ENCODE results near the gene NAXD. TPM values are rescaled to one million over a fixed set of nuclear protein-coding genes. Genes with fewer than 3 reads are reported as not detected.

The NAXD gene
- total RNA-seq, 1 experiment from 2014 or later: 15.1 TPM

DNA sequence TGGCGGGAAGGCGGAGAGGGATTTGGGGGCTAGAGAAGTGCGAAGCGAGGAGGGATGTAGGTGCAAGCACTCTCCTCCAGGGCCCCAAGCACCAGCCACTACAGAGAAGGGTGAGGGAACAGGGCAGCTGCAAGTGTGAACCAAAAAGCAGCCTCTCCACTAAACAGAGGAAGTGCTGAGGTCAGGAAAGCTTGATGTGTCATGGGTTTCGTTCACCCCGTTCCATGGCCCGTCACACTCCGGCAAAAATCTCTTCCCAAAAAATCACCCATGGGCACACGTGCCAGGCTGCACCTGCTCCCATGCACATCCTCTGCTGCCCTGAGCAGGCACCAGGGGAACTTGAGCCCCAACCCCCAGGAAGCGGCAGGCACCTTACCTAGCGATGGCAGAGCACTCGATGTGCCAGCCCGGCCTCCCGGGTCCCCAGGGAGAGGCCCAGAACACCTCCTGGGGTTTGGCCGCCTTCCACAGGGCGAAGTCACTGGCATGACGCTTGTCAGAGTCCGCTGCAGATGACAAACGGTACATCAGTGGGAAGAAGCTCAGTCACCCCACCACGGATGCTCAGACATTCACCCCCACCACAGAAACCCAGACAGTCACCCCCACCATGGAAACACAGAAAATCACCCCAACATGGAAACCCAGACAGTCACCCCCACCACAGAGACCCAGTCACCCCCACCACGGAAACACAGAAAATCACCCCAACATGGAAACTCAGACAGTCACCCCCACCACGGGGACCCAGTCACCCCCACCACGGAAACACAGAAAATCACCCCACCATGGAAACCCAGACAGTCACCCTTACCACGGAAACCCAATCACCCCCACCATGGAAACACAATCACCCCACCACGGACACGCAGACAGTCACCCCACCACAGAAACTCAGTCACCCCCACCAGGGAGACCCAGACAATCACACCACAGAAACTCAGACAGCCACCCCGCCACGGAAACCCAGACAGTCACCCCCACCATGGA, 61.5 kb downstream of the NAXD start:
- Histone ChIP-seq H3K4me3 (ENCODE audit: low read depth in 2 of 2, low read length in 2 of 2) (no peak overlapping the region), H3K27me3 (ENCODE audit: control insufficient read depth, insufficient read depth, low read length) (no peaks in the 10 kb centered on the region), H3K4me1 (ENCODE audit: control insufficient read depth, insufficient read depth, low read length) (no peaks in the 10 kb centered on the region; the same call in 1 of the 2 replicates), H3K36me3 (ENCODE audit: control insufficient read depth, insufficient read depth, low read length) (no peaks in the 10 kb centered on the region), H3K27ac (ENCODE audit: low read length) (no peak overlapping the region), H3K9me3 (ENCODE audit: control insufficient read depth, insufficient read depth, low read depth, low read length) (no peaks in the 10 kb centered on the region)
- ATAC-seq (no peak), DNase-seq (ENCODE audit: low read depth, low spot score) (no peak)
- TF ChIP-seq, protein P1, sequence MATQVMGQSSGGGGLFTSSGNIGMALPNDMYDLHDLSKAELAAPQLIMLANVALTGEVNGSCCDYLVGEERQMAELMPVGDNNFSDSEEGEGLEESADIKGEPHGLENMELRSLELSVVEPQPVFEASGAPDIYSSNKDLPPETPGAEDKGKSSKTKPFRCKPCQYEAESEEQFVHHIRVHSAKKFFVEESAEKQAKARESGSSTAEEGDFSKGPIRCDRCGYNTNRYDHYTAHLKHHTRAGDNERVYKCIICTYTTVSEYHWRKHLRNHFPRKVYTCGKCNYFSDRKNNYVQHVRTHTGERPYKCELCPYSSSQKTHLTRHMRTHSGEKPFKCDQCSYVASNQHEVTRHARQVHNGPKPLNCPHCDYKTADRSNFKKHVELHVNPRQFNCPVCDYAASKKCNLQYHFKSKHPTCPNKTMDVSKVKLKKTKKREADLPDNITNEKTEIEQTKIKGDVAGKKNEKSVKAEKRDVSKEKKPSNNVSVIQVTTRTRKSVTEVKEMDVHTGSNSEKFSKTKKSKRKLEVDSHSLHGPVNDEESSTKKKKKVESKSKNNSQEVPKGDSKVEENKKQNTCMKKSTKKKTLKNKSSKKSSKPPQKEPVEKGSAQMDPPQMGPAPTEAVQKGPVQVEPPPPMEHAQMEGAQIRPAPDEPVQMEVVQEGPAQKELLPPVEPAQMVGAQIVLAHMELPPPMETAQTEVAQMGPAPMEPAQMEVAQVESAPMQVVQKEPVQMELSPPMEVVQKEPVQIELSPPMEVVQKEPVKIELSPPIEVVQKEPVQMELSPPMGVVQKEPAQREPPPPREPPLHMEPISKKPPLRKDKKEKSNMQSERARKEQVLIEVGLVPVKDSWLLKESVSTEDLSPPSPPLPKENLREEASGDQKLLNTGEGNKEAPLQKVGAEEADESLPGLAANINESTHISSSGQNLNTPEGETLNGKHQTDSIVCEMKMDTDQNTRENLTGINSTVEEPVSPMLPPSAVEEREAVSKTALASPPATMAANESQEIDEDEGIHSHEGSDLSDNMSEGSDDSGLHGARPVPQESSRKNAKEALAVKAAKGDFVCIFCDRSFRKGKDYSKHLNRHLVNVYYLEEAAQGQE (IDR thresholded peaks at IDR 0.05; ENCODE audit: insufficient read depth in 1 of 2, low read depth in 2 of 2, low read length in 1 of 2): no peak
- intact Hi-C loops (cut with micrococcal nuclease; ENCODE audit: unreplicated experiment) (no loop called here), in situ Hi-C loops (cut with HindIII; ENCODE audit: low pct_unique_long_range_greater_than_20kb, low sequenced_read_pairs) (no loop called here)
- ChIA-PET CTCF (no interaction called here), POLR2A (no interaction called here)
- BruUV-seq (replicated peaks): no TSS peak

DNA sequence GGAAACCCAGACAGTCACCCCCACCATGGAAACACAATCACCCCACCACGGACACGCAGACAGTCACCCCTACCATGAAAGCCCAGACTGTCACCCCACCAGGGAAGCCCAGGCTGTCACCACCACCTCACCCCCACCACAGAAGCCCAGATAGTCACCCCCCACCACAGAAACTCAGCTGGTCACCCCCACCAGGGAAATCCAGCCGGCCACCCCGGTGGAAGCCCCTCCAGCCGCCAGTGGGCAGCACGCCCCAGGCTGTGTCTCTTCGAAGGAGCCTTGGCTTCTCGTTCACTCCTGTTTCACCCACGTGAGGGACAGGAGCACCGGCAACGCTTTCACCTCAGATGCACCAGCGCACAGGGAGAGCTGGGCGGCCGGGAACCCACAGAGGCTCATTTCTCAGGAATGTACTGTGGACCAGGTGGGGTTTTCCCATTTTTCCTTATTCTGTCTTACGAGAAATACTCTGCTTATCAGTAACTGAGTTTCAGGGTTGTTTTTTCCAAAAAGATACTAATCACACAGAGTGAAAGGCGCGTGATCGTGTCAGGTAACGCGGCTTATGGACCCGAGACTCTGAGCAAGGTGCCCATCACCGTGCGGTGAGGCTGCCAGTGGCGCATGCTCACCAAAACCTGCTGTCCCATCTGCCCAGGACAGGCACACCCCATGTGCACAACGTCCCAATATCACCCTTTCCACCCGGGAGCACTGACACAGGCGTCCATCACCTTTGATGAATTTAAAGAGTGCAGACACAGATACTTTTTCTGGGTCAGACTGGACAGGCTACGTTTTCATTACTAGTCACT, 62.6 kb downstream of the NAXD start:
- ATAC-seq: no peak
- in situ Hi-C loops (cut with HindIII; ENCODE audit: low pct_unique_long_range_greater_than_20kb, low sequenced_read_pairs): no loop called here
- no TSS peak for BruUV-seq (replicated peaks)

More for the DNA sequence above, 62.6 kb downstream of the NAXD start:
- H3K4me1 ChIP-seq (ENCODE audit: control insufficient read depth, insufficient read depth, low read length): no peaks in the 10 kb centered on the region; the same call in 1 of the 2 replicates
- ChIA-PET POLR2A (no interaction called here), CTCF (no interaction called here)
- no peak for DNase-seq (ENCODE audit: low read depth, low spot score)
- H3K4me3 ChIP-seq (ENCODE audit: low read depth in 2 of 2, low read length in 2 of 2): no peak overlapping the region
- H3K27me3 ChIP-seq (ENCODE audit: control insufficient read depth, insufficient read depth, low read length): no peaks in the 10 kb centered on the region
- no peak overlapping the region for H3K27ac ChIP-seq (ENCODE audit: low read length)
- intact Hi-C loops (cut with micrococcal nuclease; ENCODE audit: unreplicated experiment): no loop called here
- H3K9me3 ChIP-seq (ENCODE audit: control insufficient read depth, insufficient read depth, low read depth, low read length): no peaks in the 10 kb centered on the region
- no peaks in the 10 kb centered on the region for H3K36me3 ChIP-seq (ENCODE audit: control insufficient read depth, insufficient read depth, low read length)
- no peak for TF ChIP-seq SIN3A (IDR thresholded peaks at IDR 0.05; ENCODE audit: borderline replicate concordance, insufficient read depth, low read depth, low read length)
- TF ChIP-seq, protein P1 (IDR thresholded peaks at IDR 0.05; ENCODE audit: insufficient read depth in 1 of 2, low read depth in 2 of 2, low read length in 1 of 2): no peak
- no peak for TF ChIP-seq POLR2AphosphoS5 (IDR thresholded peaks at IDR 0.05; ENCODE audit: low read depth, low read length)
- TF ChIP-seq, protein P2, sequence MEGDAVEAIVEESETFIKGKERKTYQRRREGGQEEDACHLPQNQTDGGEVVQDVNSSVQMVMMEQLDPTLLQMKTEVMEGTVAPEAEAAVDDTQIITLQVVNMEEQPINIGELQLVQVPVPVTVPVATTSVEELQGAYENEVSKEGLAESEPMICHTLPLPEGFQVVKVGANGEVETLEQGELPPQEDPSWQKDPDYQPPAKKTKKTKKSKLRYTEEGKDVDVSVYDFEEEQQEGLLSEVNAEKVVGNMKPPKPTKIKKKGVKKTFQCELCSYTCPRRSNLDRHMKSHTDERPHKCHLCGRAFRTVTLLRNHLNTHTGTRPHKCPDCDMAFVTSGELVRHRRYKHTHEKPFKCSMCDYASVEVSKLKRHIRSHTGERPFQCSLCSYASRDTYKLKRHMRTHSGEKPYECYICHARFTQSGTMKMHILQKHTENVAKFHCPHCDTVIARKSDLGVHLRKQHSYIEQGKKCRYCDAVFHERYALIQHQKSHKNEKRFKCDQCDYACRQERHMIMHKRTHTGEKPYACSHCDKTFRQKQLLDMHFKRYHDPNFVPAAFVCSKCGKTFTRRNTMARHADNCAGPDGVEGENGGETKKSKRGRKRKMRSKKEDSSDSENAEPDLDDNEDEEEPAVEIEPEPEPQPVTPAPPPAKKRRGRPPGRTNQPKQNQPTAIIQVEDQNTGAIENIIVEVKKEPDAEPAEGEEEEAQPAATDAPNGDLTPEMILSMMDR (IDR thresholded peaks at IDR 0.05): no peak
- TF ChIP-seq TCF7L2 (IDR thresholded peaks at IDR 0.05; ENCODE audit: low read depth, low read length): no peak

Measured in Panc1 (cell line).